Cardiac septum (tissue), 1 donor: ENCODE data around the gene SDK2. TPM values are rescaled to one million over a fixed set of nuclear protein-coding genes. Genes with fewer than 3 reads are reported as not detected.

Experiments used
- DNase-seq: peaks from one replicate; pipeline ENCODE4 v3.0.0-alpha.2; 2020; ENCODE audit warnings: low spot score
- intact Hi-C: fragments of 100-400 bp; cut with DNase I; formaldehyde crosslinking; loops from one replicate; pipeline ENCODE4 v1.14.0; 2022
- total RNA-seq: library from RNA; stranded (reverse); fragmentation: NEBNext Ultra II Directional; extraction: Animal tissue kit (Norgen Biotek cat#: 25700); gene quantifications from one replicate; pipeline ENCODE4 v1.2.1, GENCODE V29; 2021
- donor health status: DM: no; HTN: no; CAD: no.

SDK2 gene
- total RNA-seq, 1 donor from 2014 or later, result 3.0 TPM

DNA sequence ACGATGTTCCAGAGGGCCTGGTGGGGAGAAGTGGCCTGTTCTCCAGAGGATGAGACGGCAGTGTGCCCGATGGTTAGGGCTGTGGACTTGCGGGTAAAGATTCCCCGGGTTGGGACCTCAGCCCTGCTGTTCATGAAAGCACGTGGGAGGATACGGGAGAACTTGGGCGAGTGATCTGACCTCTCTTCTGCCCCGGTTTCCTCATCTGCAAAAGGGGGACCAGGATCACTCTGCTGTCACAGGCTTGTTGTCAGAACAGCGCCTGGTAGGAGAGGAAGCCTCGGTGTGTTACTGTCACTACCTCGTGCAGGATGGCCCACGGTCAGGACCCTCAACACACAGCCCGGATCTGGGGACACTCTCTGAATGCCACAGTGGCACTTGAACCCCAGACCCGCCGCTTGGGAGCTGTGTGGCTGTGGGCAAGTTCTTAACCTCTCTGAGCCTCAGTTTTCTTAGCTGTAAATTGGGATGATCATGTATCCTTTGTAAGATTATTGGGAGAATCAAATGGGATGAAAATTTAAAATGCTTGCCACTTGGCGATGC lies 246.9 kb downstream of the SDK2 start:
- intact Hi-C loops, result no loop called here
- no peak for DNase-seq

DNA sequence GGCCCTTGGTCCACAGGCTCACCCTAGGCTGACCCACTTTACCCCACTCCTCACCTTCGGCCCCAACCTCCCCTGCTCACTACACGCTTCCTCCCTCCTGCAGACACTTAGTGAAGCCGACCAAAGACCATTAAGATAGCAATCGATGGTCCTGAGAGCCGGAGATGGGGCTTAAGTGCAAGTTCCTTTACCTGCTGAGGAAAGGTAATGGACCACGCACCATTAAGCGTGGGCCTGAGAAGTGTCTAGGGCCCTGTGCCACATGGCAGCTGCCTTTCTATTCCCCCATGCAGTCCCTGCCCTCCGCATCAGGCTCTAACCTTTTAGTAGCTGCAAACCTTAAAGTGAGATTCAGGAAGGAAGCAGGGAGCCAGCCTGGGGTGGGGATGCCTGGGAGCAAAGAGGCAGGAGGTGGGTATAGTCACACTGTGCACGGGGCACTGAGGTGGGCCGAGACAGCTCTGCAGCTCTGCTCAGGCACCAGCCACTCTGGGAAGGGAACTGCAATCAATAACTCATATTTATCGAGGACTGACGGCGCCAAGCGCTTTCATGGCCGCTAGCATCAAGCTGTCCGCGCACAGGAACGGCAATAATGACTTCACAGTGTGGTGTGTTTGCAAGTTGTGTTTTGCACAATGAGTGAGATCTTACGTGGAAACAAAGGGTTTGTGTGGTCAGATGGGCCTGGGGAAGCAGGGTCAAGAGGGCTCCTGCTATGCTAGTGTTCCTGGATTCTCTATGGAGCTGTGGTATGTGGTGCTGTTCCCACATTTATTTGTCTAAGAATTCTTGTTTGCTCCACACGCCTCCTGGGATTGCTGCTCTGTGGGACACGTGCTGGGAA lies 247.6 kb downstream of the SDK2 start:
- intact Hi-C loops, result no loop called here
- no peak for DNase-seq

DNA sequence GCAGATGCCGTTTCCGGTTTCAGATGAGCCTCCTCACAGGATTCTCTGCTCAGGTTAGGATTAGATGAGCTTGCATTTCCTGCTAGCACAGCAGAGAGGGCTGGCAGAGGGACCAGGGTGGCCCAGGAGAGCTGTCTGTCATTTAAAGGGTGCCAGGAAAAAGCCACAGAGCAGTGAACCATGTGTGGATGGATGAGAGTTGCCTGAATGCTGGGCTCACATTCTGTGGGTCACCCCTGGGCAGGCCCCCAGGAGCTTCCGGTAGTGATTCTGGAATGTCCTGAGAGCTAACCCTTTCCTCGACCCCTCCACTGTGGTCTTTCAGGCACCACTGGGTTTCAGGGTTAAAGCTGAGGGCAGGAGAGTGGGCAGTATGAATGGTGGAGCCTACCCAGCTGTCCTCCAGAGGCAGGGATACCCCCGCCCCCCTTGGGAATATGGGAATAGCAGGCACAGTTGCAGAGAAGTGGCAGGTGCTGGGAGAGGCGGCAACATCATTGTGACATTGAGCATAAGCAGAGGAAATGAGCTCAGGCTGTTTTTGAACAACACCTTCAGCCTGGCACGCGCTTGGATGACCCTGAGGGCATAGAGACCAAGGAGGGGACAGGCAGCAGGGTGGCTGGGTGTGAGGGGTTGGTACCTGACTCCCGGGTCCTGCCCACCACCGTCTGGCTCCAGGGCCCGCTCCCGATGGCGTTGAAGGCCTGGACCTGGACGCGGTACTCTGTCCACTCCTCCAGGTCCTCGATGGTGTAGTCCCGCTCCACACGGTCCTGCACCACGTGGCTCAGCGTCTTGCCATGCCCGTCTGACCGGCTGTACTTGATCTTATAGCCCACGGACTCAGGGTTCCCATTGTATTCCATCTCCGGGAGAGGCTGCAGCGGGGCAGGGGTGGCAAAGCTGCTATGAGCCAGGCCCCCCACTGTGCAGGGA lies 249.5 kb downstream of the SDK2 start:
- DNase-seq, result no peak
- intact Hi-C loops, result no loop called here

DNA sequence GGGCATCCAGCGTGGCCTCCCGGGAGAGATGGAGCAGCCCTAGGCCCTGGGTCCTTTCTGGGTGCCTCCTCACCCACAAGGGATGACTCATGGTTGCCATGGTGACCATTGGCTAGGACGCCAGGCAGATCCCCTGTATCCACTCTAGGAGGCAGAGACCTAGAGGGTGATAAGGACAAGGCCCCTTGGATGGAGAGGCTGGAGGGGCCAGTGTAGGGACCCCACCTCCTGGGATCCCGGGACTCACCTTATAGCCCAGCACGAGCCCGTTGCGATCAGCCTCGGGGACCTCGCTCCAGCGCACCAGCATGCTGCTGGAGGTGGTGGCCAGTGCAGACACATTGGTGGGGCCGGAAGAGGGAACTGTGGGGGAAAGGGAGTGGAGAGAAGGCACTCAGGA lies 250.3 kb downstream of the SDK2 start:
- DNase-seq, result no peak
- intact Hi-C loops, result no loop called here

DNA sequence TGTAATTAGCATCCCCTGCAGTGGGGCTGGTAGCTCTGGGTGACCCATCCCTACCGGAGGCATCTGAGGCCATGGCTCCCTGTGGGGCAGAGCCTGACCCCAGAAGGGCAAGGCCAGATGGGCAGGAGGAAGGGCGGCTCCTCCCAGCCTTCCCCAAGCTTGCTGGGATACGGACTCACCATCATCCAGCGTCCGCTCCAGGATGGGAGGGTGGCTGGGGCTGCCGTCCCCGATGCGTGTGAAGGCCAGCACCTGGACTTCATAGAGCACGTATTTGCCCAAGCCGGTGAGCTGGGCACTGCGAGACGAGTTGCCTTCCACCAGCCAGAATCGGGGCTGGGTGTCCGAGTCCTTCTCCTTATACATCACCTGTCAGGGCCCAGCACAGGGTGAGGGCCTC lies 250.9 kb downstream of the SDK2 start:
- no peak for DNase-seq
- intact Hi-C loops, result no loop called here

DNA sequence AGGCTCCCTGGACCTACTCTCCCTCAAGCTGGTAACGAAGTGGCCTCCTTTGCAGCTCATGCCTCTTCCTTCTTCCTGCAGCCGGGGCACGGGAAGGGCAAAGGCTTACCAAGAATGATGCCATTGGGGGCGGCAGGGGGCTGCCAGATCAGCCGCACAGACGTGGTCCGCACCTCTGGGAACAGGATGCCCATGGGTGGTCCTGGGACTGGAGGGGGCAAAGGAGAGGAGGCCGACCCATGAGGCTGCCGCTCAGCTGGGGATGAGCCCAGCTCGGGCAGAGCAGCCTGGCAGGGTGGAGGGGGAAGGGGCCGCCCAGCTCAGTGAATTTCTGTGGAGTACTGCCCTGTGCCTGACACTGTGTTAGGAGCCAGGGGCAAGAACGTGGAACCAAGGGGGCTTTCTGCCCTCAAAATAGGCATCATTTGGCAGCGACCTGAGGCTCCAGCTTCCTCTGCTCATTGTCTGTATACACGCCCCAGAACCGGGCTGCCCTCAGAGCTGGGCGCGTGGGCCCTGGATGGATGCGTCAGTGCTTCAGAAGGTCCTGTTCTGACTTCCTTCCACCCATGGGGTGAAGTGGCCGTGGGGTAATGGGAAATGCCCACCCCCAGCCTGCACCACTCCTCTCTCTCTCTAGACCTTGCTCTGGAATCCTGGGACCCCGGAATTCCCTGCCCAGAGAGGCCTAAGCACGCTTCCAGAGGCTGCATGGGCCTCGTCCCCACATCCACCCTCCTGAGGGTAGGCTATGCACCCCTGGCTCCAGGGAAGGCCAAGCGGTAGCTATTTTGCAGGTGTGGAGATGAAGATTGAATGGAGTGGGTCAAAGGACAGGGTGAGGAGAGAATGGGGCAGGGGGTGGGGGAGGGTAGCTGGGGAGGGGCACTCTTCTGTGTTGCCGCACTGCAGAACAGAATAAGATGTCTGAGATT lies 252.6 kb downstream of the SDK2 start:
- intact Hi-C loops, result no loop called here
- DNase-seq, result no peak

DNA sequence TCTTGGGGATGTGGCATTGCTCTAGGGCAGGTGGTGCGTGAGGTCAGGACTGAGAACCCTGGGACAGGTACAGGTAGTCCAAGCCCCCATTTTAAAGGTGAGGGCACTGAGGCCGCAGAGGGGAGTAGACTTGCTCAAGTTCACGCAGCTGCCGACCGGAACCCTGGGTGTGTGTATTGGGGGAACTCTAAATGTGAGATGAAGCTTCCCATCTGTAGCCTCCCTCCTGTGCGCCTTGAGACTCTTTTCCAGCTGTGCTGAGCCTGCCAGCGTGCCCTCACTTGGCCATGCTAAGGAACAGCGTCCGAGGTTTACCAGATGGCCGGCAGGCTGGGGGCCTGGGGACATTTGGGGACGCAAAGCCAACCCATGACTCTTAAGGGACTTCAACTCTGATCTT lies 253.4 kb downstream of the SDK2 start:
- no peak for DNase-seq
- intact Hi-C loops, result no loop called here

DNA sequence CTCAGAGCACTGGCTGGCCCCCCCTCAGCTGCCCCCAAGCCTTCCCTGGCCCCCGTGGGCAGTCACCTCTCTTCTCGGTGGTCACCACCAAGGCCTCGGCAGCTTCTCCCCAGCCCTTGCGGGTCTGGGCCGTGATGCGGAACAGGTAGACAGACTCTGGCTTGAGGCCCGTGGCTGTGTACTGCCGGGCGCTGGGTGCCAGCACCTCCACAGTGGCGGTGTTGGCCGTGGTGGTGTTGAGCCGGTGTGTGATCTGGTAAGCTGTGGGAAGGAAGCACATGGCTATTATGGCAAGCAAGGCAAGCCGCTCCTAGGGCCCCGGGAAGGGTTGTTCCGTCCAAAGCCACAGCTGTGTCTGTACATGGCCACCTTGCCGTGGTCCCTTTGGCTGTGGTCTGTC lies 254.0 kb downstream of the SDK2 start:
- intact Hi-C loops, result no loop called here
- no peak for DNase-seq

DNA sequence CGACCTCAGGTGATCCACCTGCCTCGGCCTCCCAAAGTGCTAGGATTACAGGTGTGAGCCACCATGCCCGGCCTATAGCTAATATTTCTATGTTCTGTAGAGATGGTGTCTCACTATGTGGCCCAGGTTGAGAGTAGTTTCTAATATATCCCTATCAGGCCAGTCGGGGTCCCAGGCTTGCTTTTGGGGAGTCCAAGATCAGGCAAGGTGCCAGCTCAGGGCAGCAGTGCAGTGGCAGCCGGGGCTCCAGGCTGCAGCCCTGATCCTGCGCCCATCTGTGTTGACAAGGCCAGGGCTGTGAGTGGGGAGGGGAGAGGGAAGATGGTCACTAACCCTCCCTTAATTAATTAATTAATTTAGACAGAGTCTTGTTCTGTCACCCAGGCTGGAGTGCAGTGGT lies 254.8 kb downstream of the SDK2 start:
- intact Hi-C loops, result no loop called here
- DNase-seq, result no peak

DNA sequence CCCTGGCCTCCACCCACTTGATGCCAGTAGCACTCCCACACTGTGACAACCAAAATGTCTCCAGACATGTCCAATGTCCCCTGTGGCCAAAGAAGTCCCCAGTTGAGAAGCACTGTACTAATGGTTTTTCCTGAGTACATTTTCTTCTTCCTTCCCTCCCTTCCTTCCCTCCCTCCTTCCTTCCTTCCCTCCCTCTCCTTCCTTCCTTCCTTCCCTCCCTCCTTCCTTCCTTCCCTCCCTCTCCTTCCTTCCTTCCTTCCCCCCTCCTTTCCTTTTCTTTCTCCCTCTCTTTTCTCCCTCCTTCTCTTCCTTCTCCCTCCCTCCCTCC lies 255.7 kb downstream of the SDK2 start:
- DNase-seq, result no peak
- intact Hi-C loops, result no loop called here

DNA sequence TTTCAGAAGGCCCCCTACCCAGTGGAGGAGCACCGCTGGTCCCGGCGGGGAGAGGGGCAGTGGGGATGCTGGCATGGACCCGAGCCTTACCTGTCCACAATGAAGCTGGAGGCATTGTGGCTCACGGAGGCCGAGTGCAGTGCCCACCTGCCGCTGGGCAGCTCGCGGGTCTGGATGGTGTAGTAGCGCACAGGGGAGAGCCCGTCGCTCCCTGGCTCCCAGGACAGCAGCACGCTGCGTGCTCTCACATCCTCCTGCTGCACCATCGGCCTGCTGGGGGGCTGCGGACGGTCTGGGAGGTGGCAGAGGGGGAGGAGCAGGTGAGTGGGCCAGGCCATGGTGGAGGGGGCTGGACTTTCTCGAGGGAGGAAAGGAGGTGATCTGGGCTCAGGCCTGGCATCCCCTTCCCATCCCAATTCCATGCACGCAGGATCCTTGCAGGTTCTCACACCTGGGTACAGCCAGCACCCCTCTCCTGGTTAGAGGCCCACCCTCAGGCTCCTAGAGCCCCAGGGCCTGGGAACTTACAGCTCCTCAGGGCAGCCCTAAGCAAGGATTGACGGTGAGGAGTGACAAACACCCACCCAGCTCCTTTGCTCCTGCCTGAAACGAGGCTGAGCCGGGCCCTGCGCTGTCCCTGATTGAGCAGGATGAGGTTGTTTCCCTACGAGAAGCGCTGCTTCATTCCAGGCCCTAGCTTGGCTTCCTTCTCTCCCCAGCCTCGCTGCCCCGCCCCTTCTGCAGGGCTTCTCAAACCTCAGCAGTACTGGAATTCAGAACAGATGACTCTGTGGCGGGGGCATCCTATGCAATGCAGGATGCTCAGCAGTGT lies 256.3 kb downstream of the SDK2 start:
- DNase-seq, result no peak
- intact Hi-C loops, result no loop called here

DNA sequence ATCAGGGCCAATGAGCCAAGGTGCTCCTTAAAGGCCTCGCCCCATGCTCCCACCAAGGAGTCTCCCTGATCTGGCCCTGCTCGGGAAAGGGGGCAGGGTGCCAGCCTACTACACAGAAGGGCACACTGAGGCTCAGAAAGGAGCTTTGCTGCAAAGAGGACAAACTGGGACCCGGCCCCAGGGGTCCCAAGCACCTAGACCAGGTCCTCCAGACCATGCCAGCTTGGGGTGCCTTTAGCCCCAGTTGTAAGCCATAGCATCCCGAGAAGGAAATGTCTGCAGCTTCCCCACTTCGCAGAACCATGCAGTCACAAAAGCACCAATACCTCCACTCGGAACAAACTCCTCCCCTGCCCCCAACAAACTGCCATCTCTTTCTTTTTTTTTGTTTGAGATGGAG lies 257.7 kb downstream of the SDK2 start:
- DNase-seq, result no peak
- intact Hi-C loops, result no loop called here

DNA sequence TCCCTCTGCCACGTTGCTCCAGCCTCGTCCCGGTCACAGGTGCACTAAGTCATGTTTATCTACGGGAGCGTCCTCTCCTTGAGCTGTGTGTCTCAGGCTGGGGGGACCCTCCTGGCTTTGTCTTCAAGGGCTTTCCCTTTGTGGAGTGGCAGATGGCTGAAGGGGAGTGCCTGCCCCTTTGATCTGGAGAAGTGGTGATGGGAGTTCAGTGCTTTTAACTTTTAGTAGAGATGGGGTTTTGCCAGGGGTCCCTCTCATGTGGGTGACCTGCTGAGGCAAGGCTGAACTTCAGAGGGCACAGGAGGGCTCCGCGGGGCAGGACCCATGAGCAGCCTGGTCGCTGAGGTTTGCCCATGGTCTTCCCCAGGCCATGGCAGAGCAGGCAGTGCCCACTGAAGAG lies 259.3 kb downstream of the SDK2 start:
- no peak for DNase-seq
- intact Hi-C loops, result no loop called here

DNA sequence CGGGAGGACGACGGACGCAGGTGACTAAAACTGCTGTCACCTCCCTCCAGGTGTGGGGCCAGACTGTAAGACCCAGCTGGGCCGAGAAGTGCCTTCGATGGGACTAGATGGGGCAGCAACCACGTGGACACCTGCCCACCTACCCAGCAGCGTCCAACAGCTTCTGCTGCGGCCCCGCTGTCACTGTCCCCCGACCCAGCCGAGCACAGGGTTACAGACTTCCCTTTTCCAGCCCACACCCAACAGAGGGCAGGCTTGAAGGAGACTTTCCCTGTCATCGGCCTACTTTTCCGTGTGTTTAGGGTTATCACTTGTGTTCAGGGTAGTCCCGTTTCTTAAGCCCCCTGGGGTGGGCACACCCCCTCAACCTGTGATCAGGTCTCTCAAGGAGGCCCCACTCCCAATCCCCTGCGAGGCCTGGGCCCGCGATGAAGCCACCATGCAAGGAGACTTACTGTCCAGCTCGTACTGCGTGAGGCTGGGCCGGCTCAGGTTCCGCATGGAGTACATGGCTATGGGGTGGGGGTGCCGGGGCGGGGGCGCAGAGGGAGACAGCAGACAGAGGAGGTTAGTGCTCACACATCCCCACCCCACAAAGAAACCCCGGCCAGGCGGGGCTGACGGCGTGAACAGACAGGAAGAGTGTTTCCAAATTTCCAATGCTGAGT lies 263.7 kb downstream of the SDK2 start:
- no peak for DNase-seq
- intact Hi-C loops, result no loop called here

DNA sequence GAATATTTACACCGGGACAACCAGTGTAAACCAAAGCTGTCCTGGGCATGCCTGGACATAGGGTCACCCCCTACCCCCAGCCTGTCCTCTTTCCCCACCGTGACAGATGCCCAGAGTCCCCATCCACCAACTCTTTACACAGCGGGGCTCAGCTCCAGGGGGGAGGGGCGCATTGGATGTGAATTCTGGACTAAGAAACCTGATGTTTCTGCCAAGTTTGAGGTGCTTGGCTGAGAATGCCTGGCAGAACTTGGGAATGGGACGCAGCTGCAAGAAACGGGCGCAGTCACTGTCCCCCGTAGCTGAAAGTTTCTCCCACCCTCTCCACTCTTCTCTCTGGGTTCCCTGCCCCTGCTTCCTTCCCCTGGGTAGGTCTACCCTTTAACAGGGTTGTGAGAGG lies 264.4 kb downstream of the SDK2 start:
- intact Hi-C loops, result loop anchor here (10.0 kb wide), 1 partner anchor 655 kb away; no protein-coding TSS in a partner anchor
- DNase-seq, result no peak

DNA sequence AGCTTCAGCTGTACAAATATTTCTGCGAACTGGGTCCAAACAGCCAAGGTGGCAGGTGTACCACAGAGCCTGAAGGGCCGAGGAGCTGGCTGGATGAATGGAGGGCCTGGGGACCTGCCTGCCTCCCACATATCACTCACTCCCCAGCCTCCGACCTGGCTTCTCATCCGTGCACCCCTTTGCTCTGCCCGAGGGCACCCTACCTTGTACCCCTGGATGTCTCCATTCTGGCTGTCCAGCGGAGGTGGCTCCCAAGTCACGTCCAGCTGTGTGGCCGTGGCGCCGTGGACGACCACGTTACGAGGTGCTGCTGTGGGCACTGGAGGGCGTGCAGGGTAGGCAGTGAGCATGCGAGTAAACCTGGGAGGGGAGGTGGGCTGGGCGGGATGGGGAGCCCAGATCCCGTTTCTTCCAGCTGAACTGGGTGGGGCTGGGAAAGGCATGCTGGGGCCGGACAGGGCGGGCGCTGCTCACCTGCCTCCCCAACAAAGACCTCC lies 265.2 kb downstream of the SDK2 start:
- intact Hi-C loops, result loop anchor here (10.0 kb wide), 1 partner anchor 654 kb away; no protein-coding TSS in a partner anchor
- no peak for DNase-seq

DNA sequence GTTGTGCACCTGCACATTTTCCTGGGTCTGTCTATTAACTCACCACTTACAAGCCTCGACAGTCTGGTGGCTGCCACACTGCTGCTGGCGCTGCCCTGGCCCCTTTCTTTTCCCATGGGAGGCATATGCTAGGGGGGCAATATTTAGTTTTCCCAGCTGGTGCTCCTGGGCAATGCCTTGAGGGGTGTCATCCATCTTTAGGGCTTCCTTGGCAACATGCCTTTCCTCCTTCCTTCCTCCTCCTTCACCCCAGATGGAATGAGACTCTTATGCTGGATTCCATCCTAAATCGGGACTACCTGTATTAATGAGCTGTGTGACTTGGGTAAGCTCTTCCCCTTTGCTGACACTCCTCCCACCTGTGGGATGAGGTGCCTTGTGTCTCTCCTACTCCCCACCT lies 267.6 kb downstream of the SDK2 start:
- intact Hi-C loops, result loop anchor here (10.0 kb wide), 1 partner anchor 652 kb away; no protein-coding TSS in a partner anchor
- no peak for DNase-seq

DNA sequence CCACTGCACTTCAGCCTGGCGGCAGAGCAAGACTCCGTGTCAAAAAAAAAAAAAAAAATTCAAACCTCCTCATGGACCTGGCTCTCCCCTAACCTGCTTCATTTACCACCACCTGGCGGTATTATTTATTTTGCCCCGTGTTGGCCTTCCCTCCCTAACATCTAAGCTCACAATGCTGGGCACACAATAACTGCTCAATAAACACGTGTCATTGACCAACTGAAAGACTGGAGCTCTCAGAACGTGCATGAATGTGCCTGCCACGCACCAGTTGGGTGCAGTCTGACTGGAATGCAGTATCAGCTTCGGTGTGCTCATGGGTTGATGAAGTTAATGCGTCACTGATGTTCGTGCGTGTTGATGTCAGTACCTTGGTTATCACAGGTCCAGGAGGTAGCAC lies 268.1 kb downstream of the SDK2 start:
- intact Hi-C loops, result loop anchor here (10.0 kb wide), 1 partner anchor 651 kb away; no protein-coding TSS in a partner anchor
- DNase-seq, result no peak
